K562 (cell line): ENCODE data around the gene IZUMO4. TPM values are rescaled to one million over a fixed set of nuclear protein-coding genes. Genes with fewer than 3 reads are reported as not detected.
A peak's percentile ranks its signal among the peaks of the same experiment; 100 is the strongest.

ENCODE experiments used
- BRD9 ChIP-seq: fragments of 450-650 bp; IDR thresholded peaks from 2 replicates; pipeline ENCODE4 v1.6.1; 2018; ENCODE audit warnings: low read depth; ENCODE audit not compliant: partially characterized antibody
- GATAD2A ChIP-seq: fragments of 450-650 bp; IDR thresholded peaks from 2 replicates; pipeline ENCODE4 v1.6.1; 2017
- HNRNPLL ChIP-seq: fragments of 200-400 bp; formaldehyde crosslinking; IDR thresholded peaks from 2 replicates; pipeline ENCODE4 v1.6.1; 2017; ENCODE audit warnings: low read length, low read depth, mild to moderate bottlenecking; ENCODE audit not compliant: poor library complexity, severe bottlenecking
- MECOM ChIP-seq: fragments of 250-450 bp; sonication (Bioruptor Pico); IDR thresholded peaks from 2 replicates; pipeline ENCODE4 v1.8.0; 2022; ENCODE audit warnings: inconsistent platforms
- MYC ChIP-seq, 2 experiments: fragments of 250-450 bp in 1 of 2; sonication (Bioruptor Pico) in 1 of 2; IDR thresholded peaks; 2 replicates each; pipeline versions ENCODE4 v1.5.1 to v1.6.1; 2012 to 2021; ENCODE audit warnings: low read depth in 2 of 2, borderline replicate concordance in 1 of 2, improper control_type of control experiment in 1 of 2, low read length in 1 of 2, mild to moderate bottlenecking in 1 of 2, moderate library complexity in 1 of 2
- OTX1 ChIP-seq: fragments of 450-650 bp; formaldehyde crosslinking; IDR thresholded peaks from 2 replicates; pipeline ENCODE4 v1.4.0; 2022; ENCODE audit warnings: mild to moderate bottlenecking
- PURB ChIP-seq: sonication (generic); formaldehyde crosslinking; IDR thresholded peaks from 2 replicates; pipeline ENCODE4 v1.9.0; 2021; ENCODE audit warnings: low read depth, mild to moderate bottlenecking, missing genetic modification reagents
- SP1 ChIP-seq: sonication (generic); formaldehyde crosslinking; IDR thresholded peaks from 2 replicates; pipeline ENCODE4 v1.8.1; 2022; ENCODE audit warnings: mild to moderate bottlenecking, missing genetic modification reagents
- ZNF224 ChIP-seq: sonication (generic); formaldehyde crosslinking; IDR thresholded peaks from 2 replicates; pipeline ENCODE4 v1.8.0; 2022; ENCODE audit warnings: mild to moderate bottlenecking, missing genetic modification reagents
- ZNF551 ChIP-seq: fragments of 250-450 bp; sonication (Bioruptor Pico); IDR thresholded peaks from 2 replicates; pipeline ENCODE4 v1.5.0; 2021; ENCODE audit warnings: mild to moderate bottlenecking, moderate library complexity
- ZNF586 ChIP-seq: fragments of 450-650 bp; formaldehyde crosslinking; conservative IDR thresholded peaks from 2 replicates; pipeline ENCODE4 v1.4.0; 2020; ENCODE audit warnings: mild to moderate bottlenecking, moderate library complexity
- ZNF79 ChIP-seq: fragments of 250-450 bp; sonication (Bioruptor Pico); IDR thresholded peaks from 2 replicates; pipeline ENCODE4 v1.4.0; 2020; ENCODE audit warnings: low read depth, mild to moderate bottlenecking, moderate library complexity
- polyA plus RNA-seq, 8 experiments: library from polyadenylated mRNA; depleted of rRNA in 4 of 8; stranded (reverse) in 5 of 8; unstranded in 3 of 8; fragments of >200 nt; fragmentation: Nextera tagmentation in 2 of 8; fragmentation: Illumina TruSeq in 1 of 8; extraction: Ambion mirVana in 2 of 8; extraction: Trizol in 1 of 8; gene quantifications; 2 replicates each; pipeline versions ENCODE4 v1.2.1 to v1.2.3, GENCODE V29; 2011 to 2014; ENCODE audit warnings: inconsistent platforms in 1 of 8, missing spikeins in 1 of 8
- total RNA-seq, 7 experiments: library from RNA; depleted of rRNA in 6 of 7; stranded (reverse); fragments of >200 nt in 6 of 7; fragmentation: Illumina TruSeq in 2 of 7; extraction: Trizol in 2 of 7; gene quantifications; 2 replicates each; pipeline versions ENCODE4 v1.2.1 to v1.2.3, GENCODE V29; 2011 to 2021; ENCODE audit warnings: low replicate concordance in 1 of 7
- TF ChIP-seq, protein P1 (sequence below): fragments of 250-450 bp; sonication (Bioruptor Pico); IDR thresholded peaks from 2 replicates; pipeline ENCODE4 v1.4.0; 2020; ENCODE audit warnings: mild to moderate bottlenecking, moderate library complexity
- TF ChIP-seq, protein P2 (sequence below): fragments of 250-450 bp; sonication (Bioruptor Pico); IDR thresholded peaks from 2 replicates; pipeline ENCODE4 v1.5.1; 2021; ENCODE audit warnings: mild to moderate bottlenecking
- TF ChIP-seq, protein P3 (sequence below): IDR thresholded peaks from 3 replicates; pipeline ENCODE4 v1.6.1; 2011; ENCODE audit warnings: borderline replicate concordance, mild to moderate bottlenecking; ENCODE audit not compliant: insufficient read length, insufficient read depth
- TF ChIP-seq, protein P4 (sequence below): fragments of 200-800 bp; sonication (Bioruptor generic); IDR thresholded peaks from 2 replicates; pipeline ENCODE4 v1.6.1; 2016; ENCODE audit warnings: missing genetic modification characterization, missing compliant biosample characterization
- TF ChIP-seq, protein P5 (sequence below): fragments of 450-650 bp; IDR thresholded peaks from 2 replicates; pipeline ENCODE4 v1.6.1; 2014; ENCODE audit warnings: low read depth, mild to moderate bottlenecking, moderate library complexity, borderline replicate concordance

The IZUMO4 gene
- total and polyA plus RNA-seq, 9 of the 15 experiments (the other 6 are each of a cell fraction or from before 2014, with no cell fraction given): 0.07 to 3.9 (median 1.2) TPM

DNA sequence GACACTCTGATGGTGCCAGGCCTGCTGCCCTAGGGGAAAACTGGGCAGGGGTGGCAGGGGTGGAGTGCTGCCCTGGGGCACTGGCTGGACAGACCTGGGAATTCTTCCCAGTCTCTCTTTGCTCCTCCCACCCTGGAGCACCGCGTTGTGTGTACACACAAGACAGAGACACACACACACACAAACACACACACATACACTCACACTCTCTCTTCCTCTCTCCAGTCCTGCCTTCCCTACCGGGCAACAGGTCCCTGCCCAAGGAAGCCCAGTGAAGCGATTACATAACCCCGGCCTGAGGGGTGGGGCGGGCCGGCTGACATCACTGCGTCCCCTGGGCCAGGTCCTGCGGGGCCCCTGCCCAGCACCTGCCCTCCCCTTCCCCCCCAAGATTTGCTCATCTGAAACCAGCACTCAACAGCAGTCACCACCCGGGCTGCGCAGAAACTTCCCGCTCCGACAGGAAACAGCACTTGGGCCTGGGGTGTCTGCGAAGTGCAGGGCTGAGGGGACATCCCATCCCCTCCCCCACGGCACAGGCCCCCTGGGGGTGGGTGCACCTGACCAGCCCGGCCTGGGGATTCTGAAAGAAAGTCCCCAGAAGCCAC, 46.9 kb upstream of the IZUMO4 start (continued):
- TF ChIP-seq, protein P1, sequence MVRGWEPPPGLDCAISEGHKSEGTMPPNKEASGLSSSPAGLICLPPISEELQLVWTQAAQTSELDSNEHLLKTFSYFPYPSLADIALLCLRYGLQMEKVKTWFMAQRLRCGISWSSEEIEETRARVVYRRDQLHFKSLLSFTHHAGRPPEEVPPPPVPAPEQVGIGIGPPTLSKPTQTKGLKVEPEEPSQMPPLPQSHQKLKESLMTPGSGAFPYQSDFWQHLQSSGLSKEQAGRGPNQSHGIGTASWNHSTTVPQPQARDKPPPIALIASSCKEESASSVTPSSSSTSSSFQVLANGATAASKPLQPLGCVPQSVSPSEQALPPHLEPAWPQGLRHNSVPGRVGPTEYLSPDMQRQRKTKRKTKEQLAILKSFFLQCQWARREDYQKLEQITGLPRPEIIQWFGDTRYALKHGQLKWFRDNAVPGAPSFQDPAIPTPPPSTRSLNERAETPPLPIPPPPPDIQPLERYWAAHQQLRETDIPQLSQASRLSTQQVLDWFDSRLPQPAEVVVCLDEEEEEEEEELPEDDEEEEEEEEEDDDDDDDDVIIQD (CRISPR knock-in tag): no peak
- no peak for TF ChIP-seq GATAD2A
- TF ChIP-seq SP1 (CRISPR knock-in tag): peak; percentile 56
- no peak for TF ChIP-seq PURB
- no peak for TF ChIP-seq ZNF551 (CRISPR knock-in tag)
- TF ChIP-seq, protein P2, sequence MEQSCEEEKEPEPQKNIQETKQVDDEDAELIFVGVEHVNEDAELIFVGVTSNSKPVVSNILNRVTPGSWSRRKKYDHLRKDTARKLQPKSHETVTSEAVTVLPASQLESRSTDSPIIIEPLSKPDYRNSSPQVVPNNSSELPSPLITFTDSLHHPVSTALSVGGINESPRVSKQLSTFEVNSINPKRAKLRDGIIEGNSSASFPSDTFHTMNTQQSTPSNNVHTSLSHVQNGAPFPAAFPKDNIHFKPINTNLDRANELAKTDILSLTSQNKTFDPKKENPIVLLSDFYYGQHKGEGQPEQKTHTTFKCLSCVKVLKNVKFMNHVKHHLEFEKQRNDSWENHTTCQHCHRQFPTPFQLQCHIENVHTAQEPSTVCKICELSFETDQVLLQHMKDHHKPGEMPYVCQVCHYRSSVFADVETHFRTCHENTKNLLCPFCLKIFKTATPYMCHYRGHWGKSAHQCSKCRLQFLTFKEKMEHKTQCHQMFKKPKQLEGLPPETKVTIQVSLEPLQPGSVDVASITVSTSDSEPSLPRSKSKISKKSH (CRISPR knock-in tag): no peak
- TF ChIP-seq, protein P3, sequence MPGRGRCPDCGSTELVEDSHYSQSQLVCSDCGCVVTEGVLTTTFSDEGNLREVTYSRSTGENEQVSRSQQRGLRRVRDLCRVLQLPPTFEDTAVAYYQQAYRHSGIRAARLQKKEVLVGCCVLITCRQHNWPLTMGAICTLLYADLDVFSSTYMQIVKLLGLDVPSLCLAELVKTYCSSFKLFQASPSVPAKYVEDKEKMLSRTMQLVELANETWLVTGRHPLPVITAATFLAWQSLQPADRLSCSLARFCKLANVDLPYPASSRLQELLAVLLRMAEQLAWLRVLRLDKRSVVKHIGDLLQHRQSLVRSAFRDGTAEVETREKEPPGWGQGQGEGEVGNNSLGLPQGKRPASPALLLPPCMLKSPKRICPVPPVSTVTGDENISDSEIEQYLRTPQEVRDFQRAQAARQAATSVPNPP: no peak
- no peak for TF ChIP-seq MECOM (CRISPR knock-in tag)
- no peak for TF ChIP-seq BRD9
- TF ChIP-seq OTX1: no peak
- TF ChIP-seq ZNF224: no peak
- TF ChIP-seq ZNF79: no peak
- TF ChIP-seq ZNF586 (CRISPR knock-in tag): no peak
- TF ChIP-seq, protein P4, sequence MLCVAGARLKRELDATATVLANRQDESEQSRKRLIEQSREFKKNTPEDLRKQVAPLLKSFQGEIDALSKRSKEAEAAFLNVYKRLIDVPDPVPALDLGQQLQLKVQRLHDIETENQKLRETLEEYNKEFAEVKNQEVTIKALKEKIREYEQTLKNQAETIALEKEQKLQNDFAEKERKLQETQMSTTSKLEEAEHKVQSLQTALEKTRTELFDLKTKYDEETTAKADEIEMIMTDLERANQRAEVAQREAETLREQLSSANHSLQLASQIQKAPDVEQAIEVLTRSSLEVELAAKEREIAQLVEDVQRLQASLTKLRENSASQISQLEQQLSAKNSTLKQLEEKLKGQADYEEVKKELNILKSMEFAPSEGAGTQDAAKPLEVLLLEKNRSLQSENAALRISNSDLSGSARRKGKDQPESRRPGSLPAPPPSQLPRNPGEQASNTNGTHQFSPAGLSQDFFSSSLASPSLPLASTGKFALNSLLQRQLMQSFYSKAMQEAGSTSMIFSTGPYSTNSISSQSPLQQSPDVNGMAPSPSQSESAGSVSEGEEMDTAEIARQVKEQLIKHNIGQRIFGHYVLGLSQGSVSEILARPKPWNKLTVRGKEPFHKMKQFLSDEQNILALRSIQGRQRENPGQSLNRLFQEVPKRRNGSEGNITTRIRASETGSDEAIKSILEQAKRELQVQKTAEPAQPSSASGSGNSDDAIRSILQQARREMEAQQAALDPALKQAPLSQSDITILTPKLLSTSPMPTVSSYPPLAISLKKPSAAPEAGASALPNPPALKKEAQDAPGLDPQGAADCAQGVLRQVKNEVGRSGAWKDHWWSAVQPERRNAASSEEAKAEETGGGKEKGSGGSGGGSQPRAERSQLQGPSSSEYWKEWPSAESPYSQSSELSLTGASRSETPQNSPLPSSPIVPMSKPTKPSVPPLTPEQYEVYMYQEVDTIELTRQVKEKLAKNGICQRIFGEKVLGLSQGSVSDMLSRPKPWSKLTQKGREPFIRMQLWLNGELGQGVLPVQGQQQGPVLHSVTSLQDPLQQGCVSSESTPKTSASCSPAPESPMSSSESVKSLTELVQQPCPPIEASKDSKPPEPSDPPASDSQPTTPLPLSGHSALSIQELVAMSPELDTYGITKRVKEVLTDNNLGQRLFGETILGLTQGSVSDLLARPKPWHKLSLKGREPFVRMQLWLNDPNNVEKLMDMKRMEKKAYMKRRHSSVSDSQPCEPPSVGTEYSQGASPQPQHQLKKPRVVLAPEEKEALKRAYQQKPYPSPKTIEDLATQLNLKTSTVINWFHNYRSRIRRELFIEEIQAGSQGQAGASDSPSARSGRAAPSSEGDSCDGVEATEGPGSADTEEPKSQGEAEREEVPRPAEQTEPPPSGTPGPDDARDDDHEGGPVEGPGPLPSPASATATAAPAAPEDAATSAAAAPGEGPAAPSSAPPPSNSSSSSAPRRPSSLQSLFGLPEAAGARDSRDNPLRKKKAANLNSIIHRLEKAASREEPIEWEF (CRISPR knock-in tag): no peak
- no peak for TF ChIP-seq HNRNPLL
- TF ChIP-seq, protein P5, sequence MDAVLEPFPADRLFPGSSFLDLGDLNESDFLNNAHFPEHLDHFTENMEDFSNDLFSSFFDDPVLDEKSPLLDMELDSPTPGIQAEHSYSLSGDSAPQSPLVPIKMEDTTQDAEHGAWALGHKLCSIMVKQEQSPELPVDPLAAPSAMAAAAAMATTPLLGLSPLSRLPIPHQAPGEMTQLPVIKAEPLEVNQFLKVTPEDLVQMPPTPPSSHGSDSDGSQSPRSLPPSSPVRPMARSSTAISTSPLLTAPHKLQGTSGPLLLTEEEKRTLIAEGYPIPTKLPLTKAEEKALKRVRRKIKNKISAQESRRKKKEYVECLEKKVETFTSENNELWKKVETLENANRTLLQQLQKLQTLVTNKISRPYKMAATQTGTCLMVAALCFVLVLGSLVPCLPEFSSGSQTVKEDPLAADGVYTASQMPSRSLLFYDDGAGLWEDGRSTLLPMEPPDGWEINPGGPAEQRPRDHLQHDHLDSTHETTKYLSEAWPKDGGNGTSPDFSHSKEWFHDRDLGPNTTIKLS: no peak
- no peak for TF ChIP-seq MYC (IDR thresholded peaks at IDR 0.05; ENCODE audit: low read depth, low read length)
- no peak for TF ChIP-seq MYC (CRISPR knock-in tag; IDR thresholded peaks at IDR 0.05; ENCODE audit: borderline replicate concordance, low read depth)
